Body of pancreas (tissue), 4 donors: ENCODE data around the gene OR4F6.
"Not testable (repeated sequence)": the region's sequence is repeated elsewhere in the genome, so short reads cannot be mapped to it uniquely, and the experiment has no call there.

Experiments
- CTCF ChIP-seq, 7 experiments: fragments of 450-650 bp in 4 of 7; fragments of 200-600 bp in 3 of 7; sonication (generic) in 3 of 7; IDR thresholded peaks; one replicate each; pipeline ENCODE4 v1.5.1; 2016 to 2019; ENCODE audit warnings: antibody characterized with exemption in 7 of 7
- POLR2A ChIP-seq, 3 donors: fragments of 450-650 bp; IDR thresholded peaks; one replicate each; pipeline ENCODE4 v1.6.1; 2016; ENCODE audit warnings: antibody characterized with exemption in 3 of 3, mild to moderate bottlenecking in 2 of 3

- TF ChIP-seq CTCF, POLR2A (IDR thresholded peaks at IDR 0.05): not testable (repeated sequence)
These were observed 15.3 kb upstream of the OR4F6 start for GRCh38 chr15:101788001-101788400.
